ENCODE data around the gene PALS1.

The PALS1 gene

GRCh38 chr14:67241411-67242167 is at the start of gene PALS1:
Gene PALS1, plus strand, starts transcription at chr14:67241435. Its CDS starts 37,736 bp downstream, at chr14:67279171.
- DNase-seq, result peak; percentile 24 to 77

DNA sequence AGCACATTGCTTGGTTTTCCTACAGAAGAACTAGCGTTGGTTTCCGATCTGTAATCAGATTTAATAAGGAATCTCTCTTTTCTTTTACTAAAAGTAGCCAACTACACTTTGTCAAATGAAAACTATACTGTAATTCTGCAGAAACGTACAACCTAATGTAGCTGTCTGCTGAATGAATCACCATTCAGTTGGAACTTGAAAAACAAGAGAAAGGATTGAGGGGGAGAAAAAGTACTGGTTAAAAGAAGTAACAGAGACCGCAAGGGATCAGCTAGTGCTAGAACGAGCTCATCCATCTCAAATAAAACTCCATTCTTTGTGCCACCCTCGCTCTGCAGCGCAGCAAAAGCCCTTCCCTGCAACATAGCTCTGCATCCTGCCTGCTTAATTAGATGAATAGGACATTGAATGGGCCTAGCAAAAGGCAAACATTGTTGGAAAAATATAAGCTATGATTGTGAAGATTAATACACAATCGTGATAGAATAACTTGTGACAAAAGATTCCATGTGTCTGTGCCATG is 49.4 kb upstream of the PALS1 start:
- no peak for DNase-seq

DNA sequence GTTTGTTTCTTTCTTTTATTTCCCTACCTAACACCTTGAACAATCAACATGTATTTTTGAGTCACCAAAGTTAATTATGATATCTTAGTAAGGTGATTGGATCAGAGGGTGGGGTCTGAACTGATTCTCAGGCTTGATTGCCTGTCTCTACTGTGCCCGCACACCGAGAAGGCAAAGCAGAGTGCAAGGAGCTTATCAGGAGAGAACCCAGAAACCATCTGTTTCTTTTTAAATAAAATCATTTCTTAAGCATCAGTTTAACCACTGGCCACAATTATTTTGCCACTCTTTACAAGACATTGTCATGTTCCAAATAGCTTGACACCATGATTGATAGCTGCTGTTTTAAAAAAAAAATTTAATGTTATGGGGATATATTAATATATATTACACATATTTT is 48.9 kb upstream of the PALS1 start:
- DNase-seq, result no peak

DNA sequence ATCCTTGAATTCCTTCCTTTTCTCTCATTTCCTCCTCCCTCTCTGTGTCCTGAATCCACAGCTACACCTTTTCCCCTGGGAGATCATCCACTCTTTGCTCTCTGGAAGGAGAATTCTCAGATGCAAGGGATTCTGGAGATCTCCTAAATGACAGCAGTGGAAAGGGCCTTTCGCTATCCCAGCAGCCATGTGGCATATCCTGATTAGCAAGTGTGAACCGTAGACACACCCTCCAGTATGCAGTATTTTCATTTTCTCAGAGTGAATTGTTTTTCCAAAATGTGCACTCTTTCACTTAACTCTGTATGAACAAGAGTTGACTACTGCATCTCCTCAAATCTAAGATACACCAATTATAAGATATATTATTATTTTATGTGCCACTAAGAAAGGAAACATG is 46.0 kb upstream of the PALS1 start:
- DNase-seq, result no peak

DNA sequence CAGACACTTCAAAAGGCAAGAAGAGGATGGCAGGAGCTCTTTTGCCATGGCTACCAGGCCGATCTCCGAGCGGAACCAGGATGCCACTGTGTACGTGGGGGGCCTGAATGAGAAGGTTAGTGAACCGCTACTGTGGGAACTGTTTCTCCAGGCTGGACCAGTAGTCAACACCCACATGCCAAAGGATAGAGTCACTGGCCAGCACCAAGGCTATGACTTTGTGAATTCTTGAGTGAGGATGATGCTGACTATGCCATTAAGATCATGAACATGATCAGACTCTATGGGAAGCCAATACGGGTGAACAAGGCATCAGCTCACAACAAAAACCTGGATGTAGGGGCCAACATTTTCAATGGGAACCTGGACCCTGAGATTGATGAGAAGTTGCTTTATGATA is 42.2 kb upstream of the PALS1 start:
- no peak for DNase-seq

DNA sequence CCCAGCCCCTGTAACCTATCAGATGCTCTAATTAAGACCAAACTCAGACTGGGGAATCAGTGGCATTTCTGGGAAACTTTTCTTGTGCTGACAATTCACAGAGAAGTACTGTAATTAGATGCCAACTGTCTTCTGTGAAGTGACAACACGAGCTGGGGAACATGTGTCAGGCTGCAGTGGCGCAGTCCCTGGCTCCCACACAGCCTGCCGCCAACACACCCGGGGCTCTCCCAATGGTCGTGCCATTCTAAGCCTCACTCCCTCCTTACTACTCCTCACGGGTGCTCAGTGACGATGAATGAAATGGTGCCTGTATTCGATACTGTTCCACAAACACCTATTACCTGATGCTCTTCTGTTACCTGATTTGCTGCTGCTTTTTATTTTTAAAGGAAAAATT is 33.4 kb upstream of the PALS1 start:
- DNase-seq, result no peak

- no peak for DNase-seq
Measured at GRCh38 chr14:67218126-67218525, 23.1 kb upstream of the PALS1 start.

- peak; percentile 50 to 82 for DNase-seq
Measured at GRCh38 chr14:67221248-67221981, 19.8 kb upstream of the PALS1 start.

GRCh38 chr14:67221982-67222328 is 19.3 kb upstream of the PALS1 start:
- no peak for DNase-seq

- DNase-seq, result no peak
Measured at GRCh38 chr14:67225523-67225922, 15.7 kb upstream of the PALS1 start.

DNA sequence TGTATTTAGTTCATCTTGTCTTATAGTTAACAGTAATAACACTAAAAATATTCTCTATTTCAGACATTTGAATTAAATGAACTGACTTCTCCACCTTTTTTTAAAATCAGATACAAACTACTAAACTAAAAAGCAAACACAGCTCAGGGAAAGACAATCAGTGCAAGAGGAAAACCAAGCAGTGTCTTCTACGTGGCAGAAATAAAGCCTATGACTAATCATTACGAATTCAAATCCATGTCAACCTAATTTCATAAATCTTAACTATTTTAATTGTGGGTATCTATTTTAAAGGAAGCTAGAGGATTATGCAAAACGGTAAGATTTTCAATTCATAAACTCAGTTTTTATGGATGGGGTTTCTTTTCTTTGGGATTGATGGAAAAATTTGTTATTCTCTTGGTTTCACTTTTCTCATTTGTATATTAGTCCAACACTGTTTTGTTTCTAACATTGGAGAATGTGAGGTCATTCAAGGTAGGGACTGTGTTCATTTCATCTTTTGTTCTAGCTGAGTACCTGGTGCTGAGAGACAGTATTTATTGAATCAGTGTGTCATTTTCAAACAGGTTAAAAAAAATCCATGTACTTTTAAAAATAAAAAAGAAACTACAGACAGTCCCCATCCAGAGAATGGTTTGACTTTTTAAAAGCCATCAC is 12.8 kb upstream of the PALS1 start:
- no peak for DNase-seq

- no peak for DNase-seq
Measured at GRCh38 chr14:67232066-67232465, 9.2 kb upstream of the PALS1 start.

DNA sequence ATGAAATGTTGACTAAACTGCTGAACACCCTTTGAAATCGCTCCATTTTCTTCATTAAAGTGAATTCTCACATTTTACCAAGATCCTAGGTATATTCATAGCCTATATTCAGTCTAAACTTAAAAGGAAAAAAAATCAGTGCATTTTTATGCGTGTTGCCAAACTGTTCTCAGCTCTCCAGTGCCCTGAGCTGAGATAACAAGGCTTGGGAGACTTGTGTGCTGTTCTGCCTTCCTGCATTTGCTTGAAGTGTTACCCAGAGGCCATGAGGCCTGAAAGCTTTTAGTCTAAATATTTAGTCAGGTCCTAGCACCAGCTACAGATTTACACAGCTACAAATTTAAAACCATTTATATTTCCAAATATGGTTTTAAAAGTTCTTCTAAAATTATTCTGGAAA is 8.6 kb upstream of the PALS1 start:
- DNase-seq, result no peak

DNA sequence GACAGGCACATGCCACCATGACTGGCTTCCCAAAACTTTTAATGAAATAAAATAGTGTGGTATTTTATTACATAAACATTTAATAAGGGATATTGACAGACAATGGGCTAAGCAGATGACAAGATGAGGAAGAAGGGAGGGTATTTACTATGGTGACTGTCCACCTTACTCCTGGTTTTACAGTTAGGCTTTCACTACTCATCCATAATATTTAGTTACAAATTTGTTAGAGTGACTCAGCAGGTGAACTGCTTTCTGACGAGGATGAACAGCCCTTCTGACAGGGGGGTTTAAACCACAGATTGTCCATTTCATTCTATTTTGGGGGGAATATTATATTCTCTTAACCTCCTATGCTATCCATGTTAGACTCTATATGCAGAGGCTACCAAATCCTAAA is 3.6 kb upstream of the PALS1 start:
- no peak for DNase-seq

DNA sequence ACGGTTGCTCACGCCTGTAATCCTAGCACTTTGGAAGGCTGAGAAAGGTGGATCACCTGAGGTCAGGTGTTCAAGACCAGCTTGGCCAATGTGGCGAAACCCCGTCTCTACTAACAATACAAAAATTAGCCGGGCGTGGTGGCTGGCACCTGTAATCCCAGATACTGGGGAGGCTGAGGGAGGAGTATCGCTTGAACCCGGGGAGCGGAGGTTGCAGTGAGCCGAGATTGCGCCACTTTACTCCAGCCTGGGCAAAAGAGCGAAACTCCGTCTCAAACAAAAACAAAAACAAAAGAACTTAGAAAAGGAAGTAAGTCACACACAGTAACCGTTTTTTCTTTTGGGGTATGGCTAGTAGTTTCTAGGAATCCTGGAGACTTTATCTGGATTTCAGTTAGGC is 1.7 kb upstream of the PALS1 start:
- DNase-seq, result no peak

DNA sequence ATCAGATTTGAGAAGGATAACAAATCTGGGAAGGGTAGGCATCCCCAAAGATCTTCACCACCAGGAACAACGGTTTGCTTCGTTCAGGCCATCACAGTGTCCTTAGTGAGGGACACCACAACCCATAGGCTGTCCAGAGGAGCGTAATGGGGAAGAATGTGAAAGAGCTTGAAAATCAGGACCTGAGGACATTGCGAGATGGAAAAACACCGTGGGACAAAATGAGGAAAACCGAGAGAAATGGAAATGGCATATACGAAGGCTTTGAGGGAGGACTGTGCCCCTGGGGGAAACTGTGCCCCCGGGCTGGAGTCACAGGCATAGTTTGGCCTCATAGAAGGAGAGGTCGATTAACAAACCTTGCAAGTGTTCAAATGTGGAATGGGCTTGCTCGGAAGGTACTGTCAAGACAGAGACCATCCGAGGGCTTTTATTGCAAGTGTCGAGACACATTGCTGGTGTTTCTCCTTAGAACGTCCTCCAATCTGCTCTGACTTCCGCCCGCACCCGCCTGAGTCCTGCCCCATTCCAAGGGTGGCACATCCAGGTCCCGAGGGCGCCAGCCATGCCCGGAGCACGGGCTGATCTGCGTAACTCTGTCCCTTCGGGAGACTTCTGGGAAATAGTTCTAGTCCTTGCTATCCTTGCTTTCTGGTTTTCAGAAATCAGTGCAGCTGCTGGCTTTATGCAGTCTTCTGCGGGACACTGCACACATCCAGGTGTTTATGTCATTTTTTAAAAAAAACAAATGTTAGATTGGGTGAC is 885 bp upstream of the PALS1 start:
- DNase-seq, result peak in 1 of 2 experiments; percentile 69

- DNase-seq, result peak; percentile 89 to 94
Measured at GRCh38 chr14:67240978-67241410, 241 bp upstream of the PALS1 start.

GRCh38 chr14:67242168-67242420 is 859 bp downstream of the PALS1 start:
- DNase-seq, result no peak

- DNase-seq, result no peak
Measured at GRCh38 chr14:67245104-67245503, 3.9 kb downstream of the PALS1 start.

- peak in 1 of 2 experiments; percentile 40 for DNase-seq
Measured at GRCh38 chr14:67251573-67252226, 10.5 kb downstream of the PALS1 start.

DNA sequence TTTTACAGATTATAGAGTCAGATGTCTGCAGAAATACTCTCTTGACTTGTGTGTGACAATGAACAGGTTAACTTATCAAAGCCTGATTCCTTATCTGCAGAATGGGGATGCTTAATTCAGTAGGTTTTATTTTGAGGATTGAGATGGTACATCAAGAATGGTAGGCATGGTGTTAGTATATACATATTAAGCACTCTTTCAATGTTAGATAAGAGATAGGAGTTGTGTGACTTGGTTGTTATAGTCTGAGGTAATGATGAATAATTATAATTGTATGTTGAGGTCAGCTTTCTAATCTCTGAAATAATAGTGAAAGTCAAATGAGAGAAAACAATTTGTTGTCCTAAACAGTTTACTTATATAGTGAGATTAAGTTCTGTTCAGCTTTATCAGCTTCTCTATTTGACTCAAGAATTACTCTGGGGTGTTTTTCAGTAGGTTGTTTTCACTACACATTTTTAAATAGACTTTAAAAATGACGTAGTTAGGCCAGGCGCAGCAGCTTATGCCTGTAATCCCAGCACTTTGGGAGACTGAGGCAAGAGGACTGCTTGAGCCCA is 11.9 kb downstream of the PALS1 start:
- DNase-seq, result no peak

DNA sequence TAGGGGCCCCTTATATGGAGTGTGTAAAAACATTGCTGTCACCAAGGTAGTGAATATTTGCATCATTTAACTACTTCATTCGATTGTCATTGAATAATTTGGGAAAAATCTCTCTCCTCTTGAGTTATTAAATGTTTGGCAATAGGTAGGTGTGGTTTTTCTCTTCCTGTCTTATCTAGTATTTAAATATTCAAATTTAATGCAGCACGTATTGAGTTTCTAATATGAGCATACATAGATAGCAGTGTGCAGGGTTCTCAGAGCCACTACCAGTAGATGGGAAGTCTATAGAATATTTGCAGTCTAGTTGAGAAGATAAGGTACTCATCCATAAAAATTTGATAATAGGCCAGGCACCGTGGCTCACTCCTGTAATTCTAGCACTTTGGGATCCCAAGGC is 16.7 kb downstream of the PALS1 start:
- no peak for DNase-seq

Measured in SW 1271 (cell line).